ENCODE results near the gene MRPL12.
A peak's percentile ranks its signal among the peaks of the same experiment; 100 is the strongest.

MRPL12 gene

GRCh38 chr17:81740395-81740961, 37.3 kb downstream of the MRPL12 start:
- no peak for DNase-seq (ENCODE audit: low spot score)

DNA sequence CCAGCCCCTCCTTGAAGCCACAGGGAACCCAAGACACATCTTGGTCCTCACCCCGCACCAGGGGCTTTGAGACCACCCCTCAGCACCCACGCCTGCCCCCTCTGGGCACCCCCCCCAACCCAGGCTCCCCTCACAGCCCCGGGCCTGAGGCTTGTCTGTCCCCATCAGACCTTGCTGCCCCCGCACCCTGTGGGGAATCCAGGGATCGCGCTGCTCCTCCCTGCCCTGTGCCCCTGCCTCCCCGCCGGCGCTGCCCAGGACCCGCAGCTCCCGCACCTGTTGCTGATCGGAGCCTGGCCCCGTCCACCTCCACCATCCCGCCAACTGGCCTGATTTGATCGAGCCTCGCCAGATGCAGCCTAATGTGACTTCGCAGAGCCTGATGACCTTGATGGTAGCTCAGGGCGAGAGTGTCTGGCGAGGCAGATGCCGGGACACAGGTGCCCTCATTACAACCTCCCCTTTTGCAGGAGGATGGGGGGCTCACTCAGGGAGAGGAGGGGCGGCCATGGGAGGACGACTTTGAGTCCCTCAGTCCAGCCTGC, 38.0 kb downstream of the MRPL12 start:
- no peak for DNase-seq (ENCODE audit: low spot score)

GRCh38 chr17:81741594-81742452, 38.7 kb downstream of the MRPL12 start:
- peak; percentile 34 for DNase-seq (ENCODE audit: low spot score)

Data from NAMALWA (cell line).